ENCODE measurements around the gene MME. TPM values are rescaled to one million over a fixed set of nuclear protein-coding genes. Genes with fewer than 3 reads are reported as not detected.

The MME gene
- total and polyA plus RNA-seq, 2 of the 4 experiments (the other 2 are of a cell fraction), result 11.7 to 22.8 TPM

GRCh38 chr3:155103686-155104085 is 23.6 kb downstream of the MME start:
- WGBS, 2 experiments (ENCODE audit: extremely low coverage in 2 of 2, insufficient read length in 1 of 2), result no CpG with 5 or more reads among the region's 2 CpGs
- Histone ChIP-seq H2BK120ac (ENCODE audit: low read depth, low read length) (no peak overlapping the region), H2AFZ (replicated peaks; ENCODE audit: low read length, poor library complexity) (no peak overlapping the region), H3K18ac (ENCODE audit: low read depth, low read length) (no peak overlapping the region), H3K23ac (ENCODE audit: low read depth, low read length) (no peak overlapping the region), H4K8ac (ENCODE audit: low read depth in 2 of 2, low read length in 2 of 2) (no peak overlapping the region), H4K20me1 (ENCODE audit: insufficient read depth, low read length) (no peaks in the 10 kb centered on the region), H3K56ac (ENCODE audit: extremely low read depth, insufficient read depth, low read length) (no peak overlapping the region), H3K79me1 (ENCODE audit: low read depth in 1 of 2, low read length in 2 of 2) (no peaks in the 10 kb centered on the region), H3K4me1 (ENCODE audit: control insufficient read depth, insufficient read depth, low read length) (peaks cover 7% of the 10 kb centered on the region), H3K36me3 (ENCODE audit: control insufficient read depth, insufficient read depth, low read length) (no peaks in the 10 kb centered on the region), H3K4me3 (ENCODE audit: insufficient read depth, low read depth, low read length) (no peak overlapping the region), H3K27me3 (ENCODE audit: control insufficient read depth, insufficient read depth, low read length) (no peaks in the 10 kb centered on the region), H2BK15ac (ENCODE audit: low read depth, low read length) (no peak overlapping the region), H2AK5ac (ENCODE audit: low read depth, low read length) (no peak overlapping the region), H3K14ac (replicated peaks; ENCODE audit: low read depth, low read length) (no peak overlapping the region), H3K4me2 (ENCODE audit: low read depth, low read length) (no peak overlapping the region), H2BK5ac (ENCODE audit: low read depth, low read length, poor library complexity, severe bottlenecking) (no peak overlapping the region), H3K27ac (ENCODE audit: insufficient read depth, low read length) (no peak overlapping the region), H2BK20ac (ENCODE audit: low read depth, low read length) (no peak overlapping the region), H3K4ac (ENCODE audit: low read depth, low read length) (no peak overlapping the region), H4K5ac (ENCODE audit: low read depth, low read length) (no peak overlapping the region), H3K9ac (ENCODE audit: low read depth, low read length) (no peak overlapping the region), H3K9me1 (ENCODE audit: insufficient read depth, low read length) (no peaks in the 10 kb centered on the region; the same call in 1 of the 2 replicates), H3K9me3 (ENCODE audit: control insufficient read depth, insufficient read depth, low read length) (peaks cover 2% of the 10 kb centered on the region; the same call in 1 of the 2 replicates), H2AK9ac (replicated peaks; ENCODE audit: low read depth, low read length, poor library complexity) (no peak overlapping the region), H4K91ac (ENCODE audit: insufficient read depth, low read depth, low read length) (no peak overlapping the region)
- dilution Hi-C loops (cut with HindIII; ENCODE audit: low sequenced_read_pairs, unreplicated experiment), result no loop called here
- DNase-seq (no peak), ATAC-seq (ENCODE audit: low read depth) (no peak)
- intact Hi-C loops (cut with micrococcal nuclease), result no loop called here
- in situ Hi-C loops (cut with MboI; ENCODE audit: low sequenced_read_pairs), result no loop called here
- no TSS peak for BruUV-seq (replicated peaks)
- POLR2A ChIA-PET (ENCODE audit: unreplicated experiment), result no interaction called here
- TF ChIP-seq BHLHE40 (IDR thresholded peaks at IDR 0.05; ENCODE audit: low read depth, low read length), result no peak
- no peak for TF ChIP-seq RFX5 (IDR thresholded peaks at IDR 0.05; ENCODE audit: low read depth, low read length)
- TF ChIP-seq SMC3 (IDR thresholded peaks at IDR 0.05; ENCODE audit: low read depth, low read length), result no peak
- TF ChIP-seq USF2 (IDR thresholded peaks at IDR 0.05; ENCODE audit: low read depth, low read length), result no peak
- TF ChIP-seq CHD1 (IDR thresholded peaks at IDR 0.05; ENCODE audit: low read depth, low read length), result no peak
- no peak for TF ChIP-seq CTCF (conservative IDR thresholded peaks at IDR 0.05; ENCODE audit: low read depth, low read length)
- no peak for TF ChIP-seq RCOR1 (IDR thresholded peaks at IDR 0.05; ENCODE audit: insufficient replicate concordance, low read length)
- no peak for TF ChIP-seq MAFK (IDR thresholded peaks at IDR 0.05; ENCODE audit: low read depth, low read length)
- no peak for TF ChIP-seq CEBPB (IDR thresholded peaks at IDR 0.05; ENCODE audit: low read depth, low read length)
- no peak for TF ChIP-seq NFE2L2 (IDR thresholded peaks at IDR 0.05; ENCODE audit: low read depth, low read length)
- TF ChIP-seq POLR2A (IDR thresholded peaks at IDR 0.05; ENCODE audit: low read depth, low read length), result no peak
- no peak for TF ChIP-seq MXI1 (IDR thresholded peaks at IDR 0.05; ENCODE audit: borderline replicate concordance, low read depth, low read length)
- TF ChIP-seq ELK1 (IDR thresholded peaks at IDR 0.05; ENCODE audit: borderline replicate concordance, low read depth, low read length), result no peak
- no peak for TF ChIP-seq FOS (IDR thresholded peaks at IDR 0.05; ENCODE audit: low read depth, low read length)
- no peak for TF ChIP-seq MAZ (IDR thresholded peaks at IDR 0.05; ENCODE audit: borderline replicate concordance, low read depth, low read length)
- CTCF ChIA-PET, result interaction anchor here (0.9 to 1.3 kb wide), 3 partner anchors 12 to 231 kb away, joined by 3 to 4 read pairs (median 4); no protein-coding TSS in a partner anchor
